ENCODE results near the gene PLEKHA5.

GRCh38 chr12:19138551-19138950 is 9.0 kb downstream of the PLEKHA5 start:
- TF ChIP-seq CTCF (IDR thresholded peaks at IDR 0.05) (no peak), POLR2A (IDR thresholded peaks at IDR 0.05) (no peak)

All from heart left ventricle (tissue), 13 donors.